ENCODE data around the gene GGCX. TPM values are rescaled to one million over a fixed set of nuclear protein-coding genes. Genes with fewer than 3 reads are reported as not detected.

Gene GGCX
- total RNA-seq, 1 donor from 2014 or later, result 58.2 TPM

DNA sequence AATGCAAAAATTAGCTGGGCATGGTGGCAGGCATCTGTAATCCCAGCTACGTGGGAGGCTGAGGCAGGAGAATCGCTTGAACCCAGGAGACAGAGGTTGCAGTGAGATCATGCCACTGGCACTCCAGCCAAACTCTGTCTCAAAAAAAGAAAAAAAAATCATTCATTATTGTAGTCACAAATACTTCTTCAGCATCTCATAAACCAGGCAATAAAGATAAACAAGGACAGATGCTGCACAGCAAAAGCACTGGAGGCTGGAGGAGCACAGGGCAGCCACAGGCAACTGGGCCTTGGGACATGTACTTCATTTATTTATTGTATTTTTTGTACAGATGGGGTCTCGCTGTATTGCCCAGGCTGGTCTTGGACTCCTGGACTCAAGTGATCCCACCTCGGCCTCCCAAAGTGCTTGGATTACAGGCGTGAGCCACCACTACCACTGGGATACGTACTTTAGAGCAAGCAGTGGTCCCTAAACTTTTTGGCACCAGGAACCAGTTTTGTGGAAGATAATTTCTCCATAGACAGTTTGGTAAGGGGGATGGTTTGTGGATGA is 39.1 kb downstream of the GGCX start:
- Mint-ChIP-seq H3K27ac (no peak overlapping the region), H3K36me3 (no peaks in the 10 kb centered on the region), H3K4me3 (no peak overlapping the region), H3K4me1 (peaks cover 33% of the 10 kb centered on the region), H3K9me3 (no peaks in the 10 kb centered on the region), H3K27me3 (ENCODE audit: low read depth) (no peaks in the 10 kb centered on the region)
- no peak for DNase-seq (ENCODE audit: low spot score in 2 of 2, unreplicated experiment in 2 of 2)
- TF ChIP-seq, protein P1, sequence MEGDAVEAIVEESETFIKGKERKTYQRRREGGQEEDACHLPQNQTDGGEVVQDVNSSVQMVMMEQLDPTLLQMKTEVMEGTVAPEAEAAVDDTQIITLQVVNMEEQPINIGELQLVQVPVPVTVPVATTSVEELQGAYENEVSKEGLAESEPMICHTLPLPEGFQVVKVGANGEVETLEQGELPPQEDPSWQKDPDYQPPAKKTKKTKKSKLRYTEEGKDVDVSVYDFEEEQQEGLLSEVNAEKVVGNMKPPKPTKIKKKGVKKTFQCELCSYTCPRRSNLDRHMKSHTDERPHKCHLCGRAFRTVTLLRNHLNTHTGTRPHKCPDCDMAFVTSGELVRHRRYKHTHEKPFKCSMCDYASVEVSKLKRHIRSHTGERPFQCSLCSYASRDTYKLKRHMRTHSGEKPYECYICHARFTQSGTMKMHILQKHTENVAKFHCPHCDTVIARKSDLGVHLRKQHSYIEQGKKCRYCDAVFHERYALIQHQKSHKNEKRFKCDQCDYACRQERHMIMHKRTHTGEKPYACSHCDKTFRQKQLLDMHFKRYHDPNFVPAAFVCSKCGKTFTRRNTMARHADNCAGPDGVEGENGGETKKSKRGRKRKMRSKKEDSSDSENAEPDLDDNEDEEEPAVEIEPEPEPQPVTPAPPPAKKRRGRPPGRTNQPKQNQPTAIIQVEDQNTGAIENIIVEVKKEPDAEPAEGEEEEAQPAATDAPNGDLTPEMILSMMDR (IDR thresholded peaks at IDR 0.05; ENCODE audit: unreplicated experiment), result no peak

DNA sequence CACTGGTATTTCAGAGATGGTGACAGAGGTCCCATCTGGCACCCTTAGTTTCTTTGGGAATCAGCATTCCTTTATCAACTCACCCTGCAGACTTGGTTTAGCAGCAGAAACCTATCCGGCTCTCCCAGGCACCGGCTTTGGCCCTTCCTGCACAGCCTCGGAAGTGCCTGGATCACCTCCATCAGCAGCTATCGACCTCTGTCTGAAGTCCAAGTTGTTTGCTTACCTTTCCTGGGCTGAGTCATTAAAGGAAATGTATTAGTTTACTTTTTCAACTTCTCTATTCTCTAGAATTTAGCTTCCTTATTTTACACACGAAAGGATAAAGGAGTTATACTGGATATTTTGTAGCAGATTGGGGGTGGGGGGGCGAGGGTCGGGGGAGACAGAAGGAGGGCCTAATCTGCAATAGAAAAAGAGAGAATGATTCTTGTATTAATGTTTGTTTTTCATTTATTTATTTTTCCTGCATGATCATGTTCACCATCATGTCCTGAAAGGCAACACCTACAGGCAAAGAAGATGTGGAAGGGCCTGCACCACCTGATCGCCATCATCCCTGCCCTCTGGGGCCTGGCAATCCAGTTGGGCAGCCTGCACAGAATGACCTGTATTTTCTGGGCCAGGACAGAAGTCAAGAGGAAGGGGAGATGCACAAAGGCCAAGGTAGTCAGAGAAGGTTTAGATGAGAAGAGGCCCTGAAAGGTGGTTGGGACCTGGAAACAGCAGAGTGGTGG is 44.5 kb downstream of the GGCX start:
- H3K9me3 Mint-ChIP-seq, result no peaks in the 10 kb centered on the region
- TF ChIP-seq, protein P1 (IDR thresholded peaks at IDR 0.05; ENCODE audit: unreplicated experiment), result no peak
- DNase-seq (ENCODE audit: low spot score in 2 of 2, unreplicated experiment in 2 of 2), result no peak
- no peak overlapping the region for H3K4me3 Mint-ChIP-seq
- no peaks in the 10 kb centered on the region for H3K36me3 Mint-ChIP-seq
- H3K27me3 Mint-ChIP-seq (ENCODE audit: low read depth), result no peaks in the 10 kb centered on the region
- no peaks in the 10 kb centered on the region for H3K4me1 Mint-ChIP-seq
- H3K27ac Mint-ChIP-seq, result no peak overlapping the region

DNA sequence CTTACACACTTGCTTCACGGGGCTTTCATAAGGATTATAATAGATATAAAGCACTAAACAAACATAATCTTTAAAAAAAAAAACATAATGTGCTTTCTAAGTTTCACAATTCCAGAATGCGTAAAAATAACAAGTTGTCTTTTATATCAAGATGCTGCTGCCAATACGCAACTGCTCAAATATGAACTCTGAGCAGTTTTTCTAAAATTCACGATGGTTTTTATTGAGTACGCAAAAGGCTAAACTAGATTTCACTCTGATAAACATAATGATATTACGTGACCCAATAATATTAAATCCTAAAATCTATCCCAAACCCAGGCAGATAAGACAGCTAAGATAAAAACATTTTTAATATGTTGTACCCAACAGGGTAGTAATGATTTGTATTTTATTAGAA is 47.0 kb downstream of the GGCX start:
- Mint-ChIP-seq H3K4me1 (no peaks in the 10 kb centered on the region), H3K27me3 (ENCODE audit: low read depth) (no peaks in the 10 kb centered on the region), H3K9me3 (no peaks in the 10 kb centered on the region), H3K27ac (no peak overlapping the region), H3K4me3 (no peak overlapping the region), H3K36me3 (no peaks in the 10 kb centered on the region)
- TF ChIP-seq, protein P1 (IDR thresholded peaks at IDR 0.05; ENCODE audit: unreplicated experiment), result no peak
- no peak for DNase-seq (ENCODE audit: low spot score in 2 of 2, unreplicated experiment in 2 of 2)

DNA sequence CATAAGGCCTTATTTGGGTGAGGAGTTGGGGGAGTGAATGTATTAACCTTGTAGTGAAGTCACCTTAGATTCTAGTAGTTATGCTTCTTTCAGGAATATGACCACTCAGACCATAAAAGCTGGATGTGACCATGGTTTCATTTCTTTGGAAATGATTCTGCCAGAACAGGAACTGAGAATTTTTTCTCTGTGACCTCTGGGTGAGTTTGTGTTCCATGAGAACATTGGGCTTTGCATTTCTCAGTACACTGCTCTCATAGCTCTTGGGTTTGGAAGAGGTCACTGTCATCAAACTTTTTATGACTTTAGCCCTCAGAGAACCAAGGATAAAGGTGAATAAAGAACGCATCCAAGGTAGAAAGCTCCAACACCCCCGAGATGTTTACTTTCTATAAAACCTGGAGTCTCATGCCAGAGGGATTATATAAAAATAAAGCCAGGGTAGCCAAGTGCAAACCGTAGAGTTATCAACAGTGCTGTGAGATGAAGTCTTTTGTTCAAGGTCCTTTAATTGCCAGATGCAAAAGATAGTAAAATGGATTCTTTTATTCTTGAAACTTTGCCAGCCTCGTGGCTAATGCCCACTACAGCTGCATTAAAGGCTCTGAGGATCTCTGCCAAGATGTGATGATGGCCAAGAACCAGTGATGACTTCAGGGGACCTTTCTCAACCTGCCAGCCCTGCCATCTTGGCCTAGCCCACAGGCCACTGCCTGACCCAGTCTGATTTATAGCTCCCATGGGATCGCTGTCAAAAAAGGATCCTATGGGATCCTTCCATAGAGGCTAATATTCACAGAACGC is 50.1 kb downstream of the GGCX start:
- H3K9me3 Mint-ChIP-seq, result no peaks in the 10 kb centered on the region
- no peak for DNase-seq (ENCODE audit: low spot score in 2 of 2, unreplicated experiment in 2 of 2)
- TF ChIP-seq, protein P1 (IDR thresholded peaks at IDR 0.05; ENCODE audit: unreplicated experiment), result no peak
- H3K4me3 Mint-ChIP-seq, result no peak overlapping the region
- H3K36me3 Mint-ChIP-seq, result no peaks in the 10 kb centered on the region
- H3K27me3 Mint-ChIP-seq (ENCODE audit: low read depth), result no peaks in the 10 kb centered on the region
- H3K4me1 Mint-ChIP-seq, result no peaks in the 10 kb centered on the region
- no peak overlapping the region for H3K27ac Mint-ChIP-seq

DNA sequence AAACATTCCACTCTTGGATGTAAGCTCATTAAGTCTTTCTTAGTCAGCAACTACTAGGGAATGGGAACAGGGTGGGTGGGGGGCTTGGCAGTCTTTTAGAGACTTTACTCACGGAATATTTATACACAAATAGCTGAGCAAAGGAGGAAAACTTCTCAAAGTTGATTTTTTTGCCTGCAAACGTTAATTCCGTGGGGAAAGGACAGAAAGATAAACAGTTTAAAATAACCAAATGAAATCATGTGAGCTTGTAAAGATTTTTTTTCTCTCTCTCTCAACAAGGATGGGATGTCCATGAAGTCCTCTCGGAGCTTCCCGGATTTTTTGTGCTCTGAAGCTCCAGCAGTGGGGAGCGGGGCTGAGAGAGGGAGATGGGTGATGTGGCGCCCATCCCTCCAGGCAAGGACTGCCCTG is 54.5 kb downstream of the GGCX start:
- no peaks in the 10 kb centered on the region for H3K36me3 Mint-ChIP-seq
- TF ChIP-seq, protein P1 (IDR thresholded peaks at IDR 0.05; ENCODE audit: unreplicated experiment), result no peak
- H3K4me1 Mint-ChIP-seq, result peaks cover 10% of the 10 kb centered on the region
- DNase-seq (ENCODE audit: low spot score in 2 of 2, unreplicated experiment in 2 of 2), result no peak
- H3K27ac Mint-ChIP-seq, result no peak overlapping the region
- no peaks in the 10 kb centered on the region for H3K27me3 Mint-ChIP-seq (ENCODE audit: low read depth)
- H3K9me3 Mint-ChIP-seq, result no peaks in the 10 kb centered on the region
- no peak overlapping the region for H3K4me3 Mint-ChIP-seq

Measured in mesothelial cell of epicardium (in vitro differentiated cells).